Neural cell (in vitro differentiated cells): Measurements from ENCODE around the gene SNTG2. TPM values are rescaled to one million over a fixed set of nuclear protein-coding genes. Genes with fewer than 3 reads are reported as not detected.

ENCODE experiments used
- H2AFZ ChIP-seq: fragments of 200-600, 300-800 bp; sonication (generic), shearing (Covaris generic); 2 replicates; pipeline ENCODE4 v1.6.0; 2014; ENCODE audit warnings: low read depth, mild to moderate bottlenecking, antibody characterized with exemption, low read length, moderate library complexity
- H3F3A ChIP-seq: fragments of 200-600 bp; shearing (Covaris generic); 2 replicates; pipeline ENCODE4 v1.6.1; 2016; ENCODE audit warnings: mild to moderate bottlenecking, moderate library complexity, mixed read lengths, antibody characterized with exemption, low read length; ENCODE audit not compliant: insufficient read depth, poor library complexity, severe bottlenecking
- H3K27ac ChIP-seq: fragments of 200-600, 300-800 bp; sonication (generic), shearing (Covaris generic); 2 replicates; pipeline ENCODE4 v1.5.1; 2014; ENCODE audit warnings: mild to moderate bottlenecking, low read length, moderate library complexity
- H3K27me3 ChIP-seq: fragments of 300-800, 200-600 bp; sonication (generic), shearing (Covaris generic); 2 replicates; pipeline ENCODE4 v1.6.0; 2014; ENCODE audit warnings: mild to moderate bottlenecking, low read depth, low read length, moderate library complexity; ENCODE audit not compliant: insufficient read depth
- H3K36me3 ChIP-seq: fragments of 300-800, 200-600 bp; sonication (generic), shearing (Covaris generic); 2 replicates; pipeline ENCODE4 v1.5.1; 2014; ENCODE audit warnings: mild to moderate bottlenecking, antibody characterized with exemption, low read length, moderate library complexity; ENCODE audit not compliant: insufficient read depth
- H3K4me2 ChIP-seq: fragments of 300-800, 200-600 bp; sonication (generic), shearing (Covaris generic); 2 replicates; pipeline ENCODE4 v1.6.0; 2014; ENCODE audit warnings: mild to moderate bottlenecking, low read length
- H3K4me3 ChIP-seq: fragments of 300-800, 200-600 bp; sonication (generic), shearing (Covaris generic); 2 replicates; pipeline ENCODE4 v1.5.1; 2014; ENCODE audit warnings: mild to moderate bottlenecking, low read length, moderate library complexity
- H3K79me2 ChIP-seq: fragments of 200-600 bp; shearing (Covaris generic); replicated peaks from 2 replicates; pipeline ENCODE4 v1.6.0; 2014; ENCODE audit warnings: mild to moderate bottlenecking, low read length, moderate library complexity; ENCODE audit not compliant: insufficient read depth
- H3K9ac ChIP-seq: fragments of 300-800, 200-600 bp; sonication (generic), shearing (Covaris generic); 2 replicates; pipeline ENCODE4 v1.6.1; 2016; ENCODE audit warnings: mild to moderate bottlenecking, low read length, mixed read lengths
- H3K9me2 ChIP-seq: fragments of 200-600 bp; shearing (Covaris generic); 2 replicates; pipeline ENCODE4 v1.6.1; 2016; ENCODE audit warnings: mild to moderate bottlenecking, low read length, mixed read lengths; ENCODE audit not compliant: insufficient read depth
- H3K9me3 ChIP-seq: fragments of 200-600, 300-800 bp; sonication (generic), shearing (Covaris generic); 2 replicates; pipeline ENCODE4 v1.6.1; 2016; ENCODE audit warnings: mild to moderate bottlenecking, mixed run types, low read length, moderate library complexity, mixed read lengths
- H4K20me1 ChIP-seq: fragments of 200-600 bp; shearing (Covaris generic); 2 replicates; pipeline ENCODE4 v1.6.1; 2016; ENCODE audit warnings: mild to moderate bottlenecking, mixed run types; ENCODE audit not compliant: insufficient read depth
- CTCF ChIP-seq: fragments of 450-650 bp; IDR thresholded peaks from 2 replicates; pipeline ENCODE4 v1.5.1; 2014; ENCODE audit warnings: antibody characterized with exemption, mild to moderate bottlenecking, moderate library complexity; ENCODE audit not compliant: poor library complexity, severe bottlenecking
- EP300 ChIP-seq: fragments of 450-650 bp; conservative IDR thresholded peaks from 2 replicates; pipeline ENCODE4 v1.6.1; 2014; ENCODE audit warnings: antibody characterized with exemption, mild to moderate bottlenecking, moderate library complexity; ENCODE audit not compliant: poor library complexity, severe bottlenecking
- EZH2 ChIP-seq: fragments of 200-600, 300-800 bp; shearing (Covaris generic), sonication (generic); IDR thresholded peaks from 2 replicates; pipeline ENCODE4 v1.6.1; 2014; ENCODE audit warnings: antibody characterized with exemption, low read length, borderline replicate concordance, mild to moderate bottlenecking; ENCODE audit not compliant: insufficient read depth, poor library complexity, severe bottlenecking
- MXI1 ChIP-seq: fragments of 450-650 bp; conservative IDR thresholded peaks from 2 replicates; pipeline ENCODE4 v1.6.1; 2014; ENCODE audit warnings: antibody characterized with exemption, mild to moderate bottlenecking; ENCODE audit not compliant: poor library complexity, severe bottlenecking
- POLR2AphosphoS5 ChIP-seq: IDR thresholded peaks from 2 replicates; pipeline ENCODE4 v1.6.1; 2012
- RAD21 ChIP-seq: fragments of 450-650 bp; conservative IDR thresholded peaks from 2 replicates; pipeline ENCODE4 v1.6.1; 2014; ENCODE audit warnings: antibody characterized with exemption, mild to moderate bottlenecking, moderate library complexity
- SMC3 ChIP-seq: fragments of 450-650 bp; conservative IDR thresholded peaks from 2 replicates; pipeline ENCODE4 v1.6.1; 2014; ENCODE audit warnings: antibody characterized with exemption, mild to moderate bottlenecking, moderate library complexity; ENCODE audit not compliant: poor library complexity
- TAF1 ChIP-seq: IDR thresholded peaks from 2 replicates; pipeline ENCODE4 v1.6.1; 2012; ENCODE audit warnings: low read depth
- polyA plus RNA-seq: library from polyadenylated mRNA; depleted of rRNA; stranded (reverse); fragments of >200 nt; gene quantifications from 2 replicates; pipeline ENCODE4 v1.2.3, GENCODE V29; 2014
- TF ChIP-seq, protein P1 (sequence below): IDR thresholded peaks from 2 replicates; pipeline ENCODE4 v1.6.1; 2012; ENCODE audit warnings: borderline replicate concordance

The SNTG2 gene
- polyA plus RNA-seq, 1 donor from 2014 or later: not detected

DNA sequence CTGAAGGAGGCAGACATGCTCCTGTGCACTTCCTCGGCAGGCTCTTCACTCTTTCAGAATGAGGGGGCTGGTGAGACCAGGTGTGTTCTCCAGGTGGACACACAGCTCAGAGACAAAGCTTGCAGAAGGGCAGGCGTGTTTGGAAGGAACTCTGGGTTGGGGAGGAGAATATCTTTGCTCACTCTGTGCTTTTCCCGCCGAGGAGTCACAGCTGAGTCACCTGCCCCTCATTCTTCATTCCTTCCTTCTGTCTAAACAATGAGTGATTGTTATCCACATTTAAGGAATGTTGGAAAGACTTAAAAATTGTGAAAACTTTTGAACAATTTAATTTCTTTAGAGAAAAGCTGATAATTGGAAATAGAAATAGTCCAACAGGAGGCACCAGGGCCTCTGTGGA is 336.3 kb downstream of the SNTG2 start:
- Histone ChIP-seq H2AFZ (no peak overlapping the region), H3K9ac (no peak overlapping the region), H3K27me3 (no peaks in the 10 kb centered on the region), H4K20me1 (no peaks in the 10 kb centered on the region), H3F3A (no peaks in the 10 kb centered on the region), H3K4me3 (no peak overlapping the region), H3K9me2 (no peaks in the 10 kb centered on the region), H3K36me3 (no peaks in the 10 kb centered on the region), H3K9me3 (no peaks in the 10 kb centered on the region), H3K4me2 (no peak overlapping the region), H3K79me2 (no peaks in the 10 kb centered on the region), H3K27ac (no peak overlapping the region)
- TF ChIP-seq CTCF (no peak), POLR2AphosphoS5 (no peak), EZH2 (no peak), RAD21 (no peak), TAF1 (no peak), EP300 (no peak), MXI1 (no peak), SMC3 (no peak)
- TF ChIP-seq, protein P1, sequence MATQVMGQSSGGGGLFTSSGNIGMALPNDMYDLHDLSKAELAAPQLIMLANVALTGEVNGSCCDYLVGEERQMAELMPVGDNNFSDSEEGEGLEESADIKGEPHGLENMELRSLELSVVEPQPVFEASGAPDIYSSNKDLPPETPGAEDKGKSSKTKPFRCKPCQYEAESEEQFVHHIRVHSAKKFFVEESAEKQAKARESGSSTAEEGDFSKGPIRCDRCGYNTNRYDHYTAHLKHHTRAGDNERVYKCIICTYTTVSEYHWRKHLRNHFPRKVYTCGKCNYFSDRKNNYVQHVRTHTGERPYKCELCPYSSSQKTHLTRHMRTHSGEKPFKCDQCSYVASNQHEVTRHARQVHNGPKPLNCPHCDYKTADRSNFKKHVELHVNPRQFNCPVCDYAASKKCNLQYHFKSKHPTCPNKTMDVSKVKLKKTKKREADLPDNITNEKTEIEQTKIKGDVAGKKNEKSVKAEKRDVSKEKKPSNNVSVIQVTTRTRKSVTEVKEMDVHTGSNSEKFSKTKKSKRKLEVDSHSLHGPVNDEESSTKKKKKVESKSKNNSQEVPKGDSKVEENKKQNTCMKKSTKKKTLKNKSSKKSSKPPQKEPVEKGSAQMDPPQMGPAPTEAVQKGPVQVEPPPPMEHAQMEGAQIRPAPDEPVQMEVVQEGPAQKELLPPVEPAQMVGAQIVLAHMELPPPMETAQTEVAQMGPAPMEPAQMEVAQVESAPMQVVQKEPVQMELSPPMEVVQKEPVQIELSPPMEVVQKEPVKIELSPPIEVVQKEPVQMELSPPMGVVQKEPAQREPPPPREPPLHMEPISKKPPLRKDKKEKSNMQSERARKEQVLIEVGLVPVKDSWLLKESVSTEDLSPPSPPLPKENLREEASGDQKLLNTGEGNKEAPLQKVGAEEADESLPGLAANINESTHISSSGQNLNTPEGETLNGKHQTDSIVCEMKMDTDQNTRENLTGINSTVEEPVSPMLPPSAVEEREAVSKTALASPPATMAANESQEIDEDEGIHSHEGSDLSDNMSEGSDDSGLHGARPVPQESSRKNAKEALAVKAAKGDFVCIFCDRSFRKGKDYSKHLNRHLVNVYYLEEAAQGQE: no peak

DNA sequence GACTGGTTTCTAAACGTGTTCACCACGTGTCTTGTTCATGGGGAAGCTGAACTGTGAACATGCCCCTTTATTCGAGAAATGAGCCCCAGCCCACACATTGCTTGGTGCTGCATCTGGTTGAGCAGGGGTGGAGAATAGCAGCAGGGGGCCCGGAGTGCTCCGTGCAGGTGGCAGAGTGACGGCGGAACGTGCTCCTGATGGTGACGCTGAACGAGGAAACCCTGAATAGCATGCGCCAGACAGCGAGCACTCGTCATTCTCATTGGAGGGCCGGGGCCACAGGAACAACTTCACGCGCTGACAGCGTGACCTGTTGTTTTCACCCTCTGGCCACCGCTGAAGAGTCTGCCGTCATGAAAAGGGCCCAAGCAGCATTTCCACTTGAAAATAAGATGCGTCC is 336.8 kb downstream of the SNTG2 start:
- Histone ChIP-seq H3K4me3 (no peak overlapping the region), H3K9ac (no peak overlapping the region), H4K20me1 (no peaks in the 10 kb centered on the region), H3K27me3 (no peaks in the 10 kb centered on the region), H3K4me2 (no peak overlapping the region), H3K9me3 (no peaks in the 10 kb centered on the region), H3K27ac (no peak overlapping the region), H3K36me3 (no peaks in the 10 kb centered on the region), H2AFZ (no peak overlapping the region), H3K79me2 (no peaks in the 10 kb centered on the region), H3K9me2 (no peaks in the 10 kb centered on the region), H3F3A (no peaks in the 10 kb centered on the region)
- TF ChIP-seq MXI1 (no peak), SMC3 (no peak), CTCF (no peak), EZH2 (no peak)
